Neural progenitor cell (in vitro differentiated cells): ENCODE measurements around the gene NPM1. TPM values are rescaled to one million over a fixed set of nuclear protein-coding genes. Genes with fewer than 3 reads are reported as not detected.

ENCODE experiments used
- DNase-seq: peaks from one replicate; pipeline ENCODE4 v3.0.0-alpha.2; 2016; ENCODE audit warnings: low spot score
- H2AFZ ChIP-seq: fragments of 200-600 bp; sonication (generic); replicated peaks from 2 replicates; pipeline ENCODE4 v1.6.1; 2016; ENCODE audit warnings: antibody characterized with exemption
- H3F3A ChIP-seq: fragments of 200-600 bp; sonication (generic); 2 replicates; pipeline ENCODE4 v1.6.1; 2016; ENCODE audit warnings: antibody characterized with exemption, low read depth
- H3K27ac ChIP-seq: fragments of 200-600 bp; sonication (generic); 2 replicates; pipeline ENCODE4 v1.5.1; 2016; ENCODE audit warnings: mild to moderate bottlenecking
- H3K27me3 ChIP-seq: fragments of 200-600 bp; sonication (generic); 2 replicates; pipeline ENCODE4 v1.6.1; 2016; ENCODE audit warnings: mild to moderate bottlenecking, moderate library complexity
- H3K36me3 ChIP-seq: fragments of 200-600 bp; sonication (generic); 2 replicates; pipeline ENCODE4 v1.5.1; 2016
- H3K4me1 ChIP-seq: fragments of 200-600 bp; sonication (generic); 2 replicates; pipeline ENCODE4 v1.6.1; 2016; ENCODE audit warnings: mixed run types
- H3K4me2 ChIP-seq: fragments of 200-600 bp; sonication (generic); 2 replicates; pipeline ENCODE4 v1.6.1; 2016
- H3K4me3 ChIP-seq: fragments of 200-600 bp; sonication (generic); 2 replicates; pipeline ENCODE4 v1.5.1; 2016
- H3K79me2 ChIP-seq: fragments of 200-600 bp; sonication (generic); 2 replicates; pipeline ENCODE4 v1.6.1; 2016; ENCODE audit warnings: low read depth
- H3K9ac ChIP-seq: fragments of 200-600 bp; sonication (generic); 2 replicates; pipeline ENCODE4 v1.6.1; 2016
- H3K9me3 ChIP-seq: fragments of 200-600 bp; sonication (generic); 2 replicates; pipeline ENCODE4 v1.5.1; 2016; ENCODE audit warnings: low read depth
- H4K20me1 ChIP-seq: fragments of 200-600 bp; sonication (generic); 2 replicates; pipeline ENCODE4 v1.6.1; 2016; ENCODE audit warnings: low read depth
- H3K27ac Mint-ChIP-seq: 3 replicates; pipeline ENCODE4 v1.8.0; 2021; ENCODE audit warnings: mixed read lengths
- H3K27me3 Mint-ChIP-seq: 2 replicates; pipeline ENCODE4 v1.8.0; 2022; ENCODE audit warnings: low read depth, mild to moderate bottlenecking, inconsistent platforms, moderate library complexity, mixed read lengths; ENCODE audit not compliant: insufficient read depth
- H3K36me3 Mint-ChIP-seq: 3 replicates; pipeline ENCODE4 v1.8.0; 2021; ENCODE audit warnings: mixed read lengths
- H3K4me1 Mint-ChIP-seq: 3 replicates; pipeline ENCODE4 v1.8.0; 2021; ENCODE audit warnings: mixed read lengths
- H3K4me3 Mint-ChIP-seq: 3 replicates; pipeline ENCODE4 v1.8.0; 2021; ENCODE audit warnings: mild to moderate bottlenecking, moderate library complexity, mixed read lengths
- H3K9me3 Mint-ChIP-seq: 3 replicates; pipeline ENCODE4 v1.8.0; 2020; ENCODE audit warnings: mixed read lengths
- EZH2 ChIP-seq: fragments of 200-600 bp; sonication (generic); IDR thresholded peaks from 2 replicates; pipeline ENCODE4 v1.6.1; 2017; ENCODE audit warnings: antibody characterized with exemption, mild to moderate bottlenecking, moderate library complexity
- EZH2phosphoT487 ChIP-seq: fragments of 200-600 bp; sonication (generic); IDR thresholded peaks from 2 replicates; pipeline ENCODE4 v1.6.1; 2017; ENCODE audit warnings: antibody characterized with exemption
- total RNA-seq: library from RNA; depleted of rRNA; stranded (reverse); fragments of >200 nt; gene quantifications from 2 replicates; pipeline ENCODE4 v1.2.3, GENCODE V29; 2015; ENCODE audit warnings: low replicate concordance
- TF ChIP-seq, protein P1 (sequence below): fragments of 200-600 bp; sonication (generic); IDR thresholded peaks from 2 replicates; pipeline ENCODE4 v1.5.1; 2017; ENCODE audit warnings: antibody characterized with exemption, mild to moderate bottlenecking

NPM1 gene
- total RNA-seq, 1 donor from 2014 or later: 3,685 TPM

DNA sequence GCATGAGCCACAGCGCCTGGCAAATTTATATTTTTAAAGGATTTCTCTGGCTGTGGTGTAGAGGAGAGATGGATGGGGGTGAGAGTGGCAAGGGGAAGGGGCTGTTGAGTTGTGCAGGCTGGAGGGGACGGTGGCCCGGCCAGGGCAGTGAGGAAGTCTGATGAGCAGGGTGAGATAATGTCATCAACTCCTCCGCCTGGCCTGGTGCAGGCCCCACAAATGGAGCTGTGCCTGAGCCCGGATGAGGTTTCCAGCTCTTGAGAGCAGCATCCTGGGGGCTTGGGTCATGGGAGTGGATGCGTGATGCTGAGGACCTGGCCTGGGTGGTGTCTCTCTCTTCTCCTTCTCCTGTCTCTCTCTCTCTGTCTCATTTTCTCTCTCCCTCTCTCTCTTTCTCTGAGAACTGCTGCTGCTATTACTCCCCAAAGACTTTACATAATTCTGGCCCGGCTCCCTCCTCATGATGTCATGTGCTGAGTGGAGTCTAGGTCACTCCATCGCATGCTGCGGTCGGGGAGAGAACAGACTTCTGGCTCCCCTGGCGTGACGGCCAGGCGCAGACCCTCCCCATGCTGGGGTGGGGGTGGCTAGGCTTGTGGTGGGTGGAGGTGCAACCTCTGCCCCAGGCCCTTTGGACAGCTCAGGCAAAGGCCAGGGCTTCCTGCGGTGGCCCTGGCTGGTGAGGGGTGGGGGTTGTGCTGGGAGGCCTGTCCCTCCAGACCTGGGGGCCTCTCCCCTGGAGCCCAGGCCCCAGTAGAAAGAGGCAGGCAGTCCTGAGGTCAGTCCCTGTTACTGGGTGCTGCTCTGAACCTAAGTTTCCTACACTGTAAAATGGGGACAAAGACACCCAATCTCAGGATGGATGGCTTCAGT is 58.2 kb downstream of the NPM1 start:
- Histone ChIP-seq H2AFZ (no peak overlapping the region), H3K27ac (no peak overlapping the region), H3K9ac (no peak overlapping the region), H3K36me3 (no peaks in the 10 kb centered on the region), H4K20me1 (no peaks in the 10 kb centered on the region), H3K4me2 (no peak overlapping the region), H3K4me3 (no peak overlapping the region), H3K79me2 (no peaks in the 10 kb centered on the region), H3K9me3 (no peaks in the 10 kb centered on the region), H3K27me3 (peaks cover 22% of the 10 kb centered on the region), H3K4me1 (peaks cover 13% of the 10 kb centered on the region), H3F3A (peaks cover 5% of the 10 kb centered on the region)
- Mint-ChIP-seq H3K27me3 (peaks cover 8% of the 10 kb centered on the region), H3K4me1 (peaks cover 50% of the 10 kb centered on the region), H3K27ac (peak overlapping the region; percentile 40), H3K9me3 (no peaks in the 10 kb centered on the region), H3K36me3 (no peaks in the 10 kb centered on the region), H3K4me3 (no peak overlapping the region)
- no peak for DNase-seq
- no peak for TF ChIP-seq EZH2phosphoT487
- TF ChIP-seq, protein P1, sequence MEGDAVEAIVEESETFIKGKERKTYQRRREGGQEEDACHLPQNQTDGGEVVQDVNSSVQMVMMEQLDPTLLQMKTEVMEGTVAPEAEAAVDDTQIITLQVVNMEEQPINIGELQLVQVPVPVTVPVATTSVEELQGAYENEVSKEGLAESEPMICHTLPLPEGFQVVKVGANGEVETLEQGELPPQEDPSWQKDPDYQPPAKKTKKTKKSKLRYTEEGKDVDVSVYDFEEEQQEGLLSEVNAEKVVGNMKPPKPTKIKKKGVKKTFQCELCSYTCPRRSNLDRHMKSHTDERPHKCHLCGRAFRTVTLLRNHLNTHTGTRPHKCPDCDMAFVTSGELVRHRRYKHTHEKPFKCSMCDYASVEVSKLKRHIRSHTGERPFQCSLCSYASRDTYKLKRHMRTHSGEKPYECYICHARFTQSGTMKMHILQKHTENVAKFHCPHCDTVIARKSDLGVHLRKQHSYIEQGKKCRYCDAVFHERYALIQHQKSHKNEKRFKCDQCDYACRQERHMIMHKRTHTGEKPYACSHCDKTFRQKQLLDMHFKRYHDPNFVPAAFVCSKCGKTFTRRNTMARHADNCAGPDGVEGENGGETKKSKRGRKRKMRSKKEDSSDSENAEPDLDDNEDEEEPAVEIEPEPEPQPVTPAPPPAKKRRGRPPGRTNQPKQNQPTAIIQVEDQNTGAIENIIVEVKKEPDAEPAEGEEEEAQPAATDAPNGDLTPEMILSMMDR: no peak
- TF ChIP-seq EZH2: no peak

DNA sequence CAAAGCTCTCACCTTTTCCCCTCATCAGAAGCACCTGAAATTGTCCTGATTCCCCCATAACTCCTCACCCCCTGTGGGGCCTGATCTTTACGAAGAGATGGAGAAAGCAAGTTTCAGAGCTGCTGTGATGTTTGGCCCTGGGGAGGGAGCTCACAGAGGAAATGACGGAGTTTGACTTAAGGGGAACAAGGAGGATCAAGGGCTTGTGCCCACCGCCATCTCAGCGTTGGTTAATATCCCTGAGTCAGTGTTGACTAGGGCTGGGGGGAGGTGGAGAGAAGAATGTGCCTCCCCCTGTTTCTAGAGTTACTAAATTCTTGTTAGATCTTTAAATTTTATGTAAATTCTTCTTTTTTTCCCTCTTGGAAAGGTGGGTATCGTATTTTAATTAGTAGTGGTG is 59.6 kb downstream of the NPM1 start:
- no peaks in the 10 kb centered on the region for H3K36me3 ChIP-seq
- H3F3A ChIP-seq: peaks cover 15% of the 10 kb centered on the region
- no peak overlapping the region for H2AFZ ChIP-seq
- no peaks in the 10 kb centered on the region for H3K9me3 ChIP-seq
- Mint-ChIP-seq H3K27me3 (peaks cover 10% of the 10 kb centered on the region), H3K36me3 (no peaks in the 10 kb centered on the region), H3K4me1 (peaks cover 53% of the 10 kb centered on the region), H3K4me3 (no peak overlapping the region), H3K27ac (no peak overlapping the region), H3K9me3 (no peaks in the 10 kb centered on the region)
- no peak overlapping the region for H3K27ac ChIP-seq
- TF ChIP-seq EZH2phosphoT487 (no peak), EZH2 (no peak)
- TF ChIP-seq, protein P1: no peak
- no peak for DNase-seq
- peaks cover 34% of the 10 kb centered on the region for H3K27me3 ChIP-seq
- no peak overlapping the region for H3K4me2 ChIP-seq
- H3K79me2 ChIP-seq: no peaks in the 10 kb centered on the region
- H4K20me1 ChIP-seq: no peaks in the 10 kb centered on the region
- H3K9ac ChIP-seq: no peak overlapping the region
- H3K4me1 ChIP-seq: peaks cover 16% of the 10 kb centered on the region
- H3K4me3 ChIP-seq: no peak overlapping the region

DNA sequence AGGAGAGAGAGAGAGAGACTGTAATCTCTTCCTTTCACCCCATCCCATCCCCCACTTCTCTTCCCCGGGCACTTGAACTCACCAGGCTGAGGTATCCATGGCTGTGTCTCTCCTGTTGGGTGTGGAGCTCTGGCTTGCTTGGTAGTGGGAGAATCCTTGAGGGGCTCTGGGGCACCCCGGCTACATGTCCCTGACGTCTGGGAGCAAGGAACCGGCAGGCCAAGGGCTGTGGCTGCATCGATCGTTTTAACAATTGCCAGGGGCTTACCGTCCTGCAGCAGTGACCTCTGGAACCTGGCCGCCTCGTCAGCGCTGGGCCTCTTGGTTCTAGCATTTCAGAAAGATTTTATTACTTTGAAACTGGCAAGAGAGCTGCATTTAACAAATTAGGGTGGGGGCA is 61.8 kb downstream of the NPM1 start:
- Mint-ChIP-seq H3K27me3 (peaks cover 21% of the 10 kb centered on the region), H3K27ac (no peak overlapping the region), H3K4me1 (peaks cover 62% of the 10 kb centered on the region), H3K4me3 (peak overlapping the region; percentile 30), H3K36me3 (peaks cover 3% of the 10 kb centered on the region), H3K9me3 (no peaks in the 10 kb centered on the region)
- H3K27me3 ChIP-seq: peaks cover 34% of the 10 kb centered on the region
- no peak overlapping the region for H3K9ac ChIP-seq
- H3K36me3 ChIP-seq: no peaks in the 10 kb centered on the region
- no peak for DNase-seq
- no peak for TF ChIP-seq EZH2
- TF ChIP-seq, protein P1: no peak
- TF ChIP-seq EZH2phosphoT487: no peak
- H3K79me2 ChIP-seq: no peaks in the 10 kb centered on the region
- H3K27ac ChIP-seq: no peak overlapping the region
- H2AFZ ChIP-seq: no peak overlapping the region
- no peak overlapping the region for H3K4me2 ChIP-seq
- H3K9me3 ChIP-seq: no peaks in the 10 kb centered on the region
- peaks cover 15% of the 10 kb centered on the region for H3F3A ChIP-seq
- H3K4me1 ChIP-seq: peaks cover 12% of the 10 kb centered on the region
- no peak overlapping the region for H3K4me3 ChIP-seq
- H4K20me1 ChIP-seq: no peaks in the 10 kb centered on the region
